HG03280 (cell line): ENCODE data around the gene SNAPC5.
"Not testable (repeated sequence)": the region's sequence is repeated elsewhere in the genome, so short reads cannot be mapped to it uniquely, and the experiment has no call there.

Experiments
- ATAC-seq: cut with Tn5 transposase; IDR thresholded peaks from one replicate; pipeline ENCODE4 v1.9.1; 2021; ENCODE audit warnings: mild to moderate bottlenecking, moderate library complexity; ENCODE audit not compliant: unreplicated experiment

SNAPC5 gene, protein sequence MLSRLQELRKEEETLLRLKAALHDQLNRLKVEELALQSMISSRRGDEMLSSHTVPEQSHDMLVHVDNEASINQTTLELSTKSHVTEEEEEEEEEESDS

DNA sequence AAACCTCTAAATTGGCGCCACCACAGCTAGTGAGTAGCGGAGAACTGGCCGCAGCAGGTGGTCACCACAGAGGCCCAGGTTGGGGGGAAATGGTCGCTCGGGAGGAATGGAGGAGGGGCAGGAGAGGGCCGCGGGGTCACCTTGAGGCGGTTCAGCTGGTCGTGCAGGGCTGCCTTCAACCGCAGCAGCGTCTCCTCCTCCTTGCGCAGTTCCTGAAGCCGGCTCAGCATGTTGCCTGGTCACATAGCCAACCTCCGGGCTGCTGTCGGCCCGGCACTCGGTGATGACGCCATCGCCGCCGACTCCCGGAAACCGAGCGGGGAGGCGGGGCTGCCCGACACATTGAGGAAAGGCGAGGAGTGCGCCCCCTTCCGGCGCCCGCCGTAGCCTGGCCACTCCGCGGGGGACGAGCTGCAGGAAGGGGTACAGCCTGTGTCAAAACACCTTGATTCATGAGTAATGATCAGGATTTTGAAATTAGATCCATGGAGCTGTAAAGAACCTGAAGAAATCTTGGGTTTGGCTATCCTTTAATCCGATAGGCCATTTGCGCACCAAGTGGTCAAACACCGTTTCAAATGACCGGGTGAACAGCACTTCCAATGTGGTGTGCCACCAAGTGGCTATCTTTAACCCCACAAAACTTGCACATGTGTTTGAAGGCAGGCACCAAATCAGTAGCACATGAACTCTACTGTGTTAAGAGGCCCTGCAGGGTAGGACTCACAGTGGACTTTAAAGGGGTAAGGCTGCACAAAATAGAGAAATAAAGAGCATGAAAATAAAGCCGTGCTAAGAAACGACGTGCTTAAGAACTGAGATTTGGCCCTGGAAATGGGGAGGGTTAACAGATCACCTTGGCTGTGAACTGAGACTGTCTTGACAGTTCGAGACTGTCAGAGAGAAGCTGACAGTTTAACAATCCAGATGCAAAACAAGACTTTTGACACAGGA is at the start of gene SNAPC5:
Gene SNAPC5 (minus strand): TSS at position 261 of the 954 bp plus-strand sequence. CDS start 31 bp downstream, at position 230.
- peak; percentile 83 for ATAC-seq

DNA sequence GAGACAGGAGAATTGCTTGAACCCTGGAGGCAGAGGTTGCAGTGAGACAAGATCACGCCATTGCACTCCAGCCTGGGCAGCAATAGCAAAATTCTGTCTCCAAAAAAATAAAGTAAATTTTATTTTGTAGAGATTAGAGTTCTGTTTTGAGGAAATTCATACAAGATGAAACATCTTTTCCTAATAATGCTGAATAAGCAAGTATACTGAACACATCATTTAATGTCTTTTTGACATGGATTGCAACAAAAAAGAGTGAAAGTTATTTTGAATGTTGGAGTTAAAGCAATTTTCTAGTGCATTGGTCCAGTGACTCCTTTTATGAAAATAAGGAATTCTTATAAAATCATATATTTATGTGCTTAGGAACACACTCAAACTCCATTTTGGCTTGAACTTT is 47.7 kb upstream of the SNAPC5 start:
- ATAC-seq: no peak

DNA sequence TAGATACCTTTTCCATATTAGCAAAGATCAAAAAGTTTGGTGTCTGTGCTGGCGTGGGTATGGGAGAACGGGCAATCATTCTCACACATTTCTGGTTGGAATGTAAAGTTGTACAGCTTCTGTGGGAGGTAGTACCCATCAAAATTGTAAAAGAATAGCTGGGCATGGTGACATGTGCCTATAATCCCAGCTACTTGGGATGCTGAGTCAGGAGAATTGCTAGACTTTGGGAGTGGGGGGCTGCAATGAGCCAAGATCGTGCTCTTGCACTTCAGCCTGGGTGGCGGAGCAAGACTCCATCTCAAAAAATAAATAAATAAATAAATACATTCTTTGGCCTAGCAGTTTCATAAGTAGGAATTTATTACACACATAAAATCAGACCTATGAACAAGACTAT is 45.3 kb upstream of the SNAPC5 start:
- no peak for ATAC-seq

DNA sequence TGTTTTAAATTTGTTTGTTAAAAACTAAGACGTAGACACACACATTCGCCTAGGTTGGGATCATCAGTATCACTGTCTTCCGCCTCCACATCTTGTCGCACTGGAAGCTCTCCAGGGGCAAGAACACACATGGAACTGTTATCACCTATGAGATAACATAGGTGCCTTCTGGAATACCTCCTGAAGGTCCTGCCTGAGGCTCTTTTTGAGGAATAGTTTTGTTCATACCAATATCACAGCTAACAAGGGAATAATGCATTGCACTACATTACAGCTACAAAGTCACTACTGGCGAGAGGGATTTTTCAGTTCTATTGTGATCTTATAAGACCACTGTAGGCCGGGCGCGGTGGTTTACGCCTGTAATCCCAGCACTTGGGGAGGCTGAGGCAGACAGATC is 37.5 kb upstream of the SNAPC5 start:
- ATAC-seq: no peak

DNA sequence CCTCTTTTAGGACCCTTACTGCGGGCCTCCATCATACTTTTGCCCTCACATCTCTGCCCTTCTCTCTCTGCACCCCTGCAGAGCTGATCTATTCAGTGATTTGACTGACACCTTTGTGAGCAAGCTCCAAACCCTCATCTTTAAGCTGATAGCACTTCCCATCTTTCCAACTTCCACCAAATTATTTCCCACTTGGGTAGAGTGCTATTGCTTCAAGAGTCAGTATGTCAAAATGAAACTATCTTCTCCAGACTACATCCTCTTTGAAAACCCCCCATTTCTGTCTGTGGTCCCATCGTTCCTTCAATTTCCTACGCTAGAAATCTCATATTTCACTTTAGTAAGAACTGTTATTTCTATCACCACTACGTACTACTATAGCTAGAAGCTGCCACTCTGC is 27.3 kb upstream of the SNAPC5 start:
- ATAC-seq: no peak

DNA sequence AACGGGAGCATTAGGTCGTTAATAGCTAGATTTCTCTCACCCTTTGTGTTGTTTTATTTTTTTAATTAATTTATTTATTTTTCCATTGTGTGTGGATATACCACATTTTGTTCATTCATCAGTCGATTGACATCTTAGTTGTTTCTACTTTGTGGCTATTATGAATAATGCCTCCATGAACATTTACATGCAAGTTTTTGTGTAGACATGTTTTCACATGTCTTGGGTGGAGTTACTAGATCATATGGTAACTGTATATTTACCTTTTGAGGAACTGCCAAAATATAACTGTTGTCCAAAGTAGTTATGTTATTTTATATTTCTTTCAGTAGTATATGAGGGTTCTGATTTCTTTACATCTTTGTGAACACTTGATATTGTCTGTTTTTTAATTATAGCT is 26.4 kb upstream of the SNAPC5 start:
- no peak for ATAC-seq

DNA sequence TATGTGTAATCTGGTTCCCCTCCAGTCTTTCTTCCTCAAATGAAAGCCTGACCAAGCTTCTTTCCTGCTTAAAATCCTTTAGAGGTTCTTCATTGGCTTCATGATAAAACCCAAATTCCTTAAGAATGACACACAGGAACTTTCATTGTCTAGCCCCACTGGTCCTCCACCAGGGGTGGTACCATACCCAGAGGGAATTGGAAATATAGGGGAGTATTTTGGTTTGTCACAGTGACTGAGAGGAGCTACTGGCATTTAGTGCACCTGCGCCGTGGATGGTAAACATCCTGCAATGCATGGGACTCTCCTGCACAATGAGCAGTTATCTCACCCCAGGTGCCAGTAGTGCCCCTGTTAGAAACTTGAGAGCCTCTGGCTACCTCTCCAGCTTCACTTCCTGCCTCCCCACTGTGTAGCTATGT is 18.4 kb upstream of the SNAPC5 start:
- no peak for ATAC-seq

DNA sequence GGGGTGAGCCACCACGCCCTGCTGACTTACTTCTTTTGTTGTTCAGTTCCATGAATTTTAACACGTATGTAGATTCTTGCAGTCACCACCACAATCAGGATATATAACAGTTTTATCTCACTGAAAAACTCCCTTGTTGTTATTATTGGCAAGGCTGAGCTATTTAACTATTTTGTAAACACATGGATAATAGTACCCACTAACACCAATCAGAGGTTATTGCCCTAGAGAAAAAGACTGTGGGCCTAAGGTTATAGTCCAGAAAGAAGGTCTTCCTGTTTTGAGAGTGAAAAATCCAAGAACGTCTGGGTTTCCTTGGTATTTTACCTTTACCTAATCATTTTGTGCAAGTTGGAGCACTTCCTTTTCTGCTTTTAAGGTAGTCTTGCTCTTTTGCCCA is 17.0 kb upstream of the SNAPC5 start:
- ATAC-seq: no peak

DNA sequence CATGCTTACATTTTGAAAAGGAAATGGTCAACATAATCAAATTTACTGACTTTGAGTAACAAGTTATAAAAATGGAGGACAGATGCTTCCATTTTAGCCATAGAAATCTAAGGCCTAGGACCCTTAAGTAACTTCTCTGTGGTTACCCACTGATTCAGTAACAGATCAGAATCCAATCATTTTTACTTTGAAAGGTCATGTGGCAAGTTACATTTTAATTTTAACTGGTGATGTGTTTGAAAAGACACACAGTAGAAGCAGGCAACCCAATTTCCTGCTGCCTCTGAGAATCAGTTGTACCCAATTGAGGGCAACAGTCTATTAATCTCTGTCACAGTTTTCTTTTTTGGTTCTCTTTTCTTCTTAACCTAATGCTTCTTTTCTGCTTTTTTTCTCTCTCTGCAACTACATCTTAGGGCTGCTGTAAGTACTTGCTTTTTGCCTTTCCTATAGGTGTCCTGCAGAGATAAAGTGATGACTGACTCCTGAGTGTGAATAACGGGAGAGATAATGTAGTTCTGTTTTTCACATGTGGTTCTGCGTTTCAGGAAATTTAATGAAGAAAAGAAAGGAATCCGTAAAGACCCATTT is 10.8 kb upstream of the SNAPC5 start:
- ATAC-seq: no peak

DNA sequence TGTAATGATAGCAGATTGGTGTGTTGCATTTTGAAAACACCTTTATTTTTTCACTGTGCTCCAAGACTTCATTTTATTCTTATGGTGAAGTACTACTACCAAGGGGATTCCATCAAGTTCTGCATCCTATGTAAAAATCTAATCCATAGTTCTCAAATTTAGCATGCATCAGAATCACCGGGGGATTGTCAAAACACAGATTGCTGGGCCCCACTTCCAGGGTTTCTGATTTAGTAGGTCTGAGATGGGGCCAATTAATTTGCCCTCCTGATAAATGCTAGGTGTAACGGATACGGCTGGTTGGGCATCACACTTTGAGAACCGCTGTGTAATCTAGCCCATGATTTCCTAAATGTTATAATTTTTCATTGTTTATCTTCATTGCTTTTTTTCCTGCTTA is 8.3 kb upstream of the SNAPC5 start:
- no peak for ATAC-seq

DNA sequence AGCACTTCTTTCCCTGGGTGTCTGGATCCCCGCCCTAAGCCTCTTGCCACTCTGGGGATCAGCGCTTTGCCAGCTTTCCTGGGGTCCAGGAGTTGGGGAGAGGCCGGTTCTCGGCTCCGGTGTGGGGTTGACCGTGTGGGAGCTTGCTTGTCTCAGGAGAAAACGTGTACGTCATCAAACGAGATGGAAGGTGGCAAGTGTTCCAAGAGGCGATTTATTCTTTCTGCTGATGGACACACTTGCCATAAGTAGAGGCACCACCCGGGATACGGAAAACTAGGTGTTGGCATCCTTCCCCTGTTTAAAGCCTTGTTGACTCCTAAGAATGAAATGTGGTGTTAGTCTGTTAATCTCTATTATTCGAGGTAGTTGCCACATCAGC is 7.9 kb upstream of the SNAPC5 start:
- no peak for ATAC-seq

DNA sequence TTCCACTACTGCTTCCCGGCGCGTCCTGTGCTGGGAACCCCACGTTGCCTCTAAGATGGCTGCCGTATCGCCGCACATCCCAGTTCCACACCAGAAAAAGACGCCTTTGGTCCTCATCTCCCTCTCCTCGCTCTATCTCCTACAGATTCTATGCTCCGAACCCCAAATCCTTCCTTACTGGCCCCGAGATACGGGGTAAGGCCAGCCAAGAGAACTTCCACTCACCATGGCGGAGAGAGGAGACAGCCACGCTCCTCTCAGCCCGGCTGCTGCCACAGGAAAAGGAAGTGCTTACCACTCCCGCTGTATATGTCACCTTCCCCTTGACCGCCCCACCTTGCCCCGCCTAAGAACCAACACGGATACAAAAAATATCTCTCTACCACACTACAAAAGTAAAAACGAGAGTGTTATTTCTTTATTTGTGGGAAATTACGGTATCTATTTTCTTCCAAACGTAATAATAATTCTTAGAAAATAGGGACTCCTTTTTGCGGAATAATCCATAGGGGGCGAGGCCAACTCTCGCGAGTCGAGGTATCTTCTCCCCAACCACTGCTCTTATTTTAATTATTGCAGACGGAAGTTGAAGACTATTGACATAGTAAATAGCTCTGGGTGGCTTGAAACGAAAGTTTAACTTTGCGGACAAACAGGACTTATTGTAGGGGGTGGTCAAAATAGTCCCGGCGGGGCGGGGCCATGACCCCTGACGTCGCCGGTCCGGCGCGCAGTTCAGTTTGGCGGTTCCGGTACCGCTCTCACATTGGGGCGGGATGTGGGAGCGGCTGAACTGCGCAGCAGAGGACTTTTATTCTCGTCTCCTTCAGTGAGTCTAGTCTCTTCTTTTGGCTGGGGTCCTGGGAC is 7.2 kb upstream of the SNAPC5 start, which contains the start of the genes RPL4 and ZWILCH:
Gene RPL4 (minus strand): TSS at position 293 of the 867 bp plus-strand sequence. CDS start 65 bp downstream, at position 228.
Gene ZWILCH (plus strand): TSS at position 764 of the 867 bp plus-strand sequence. CDS start 13 bp downstream, at position 777.
- peak; percentile 80 for ATAC-seq

DNA sequence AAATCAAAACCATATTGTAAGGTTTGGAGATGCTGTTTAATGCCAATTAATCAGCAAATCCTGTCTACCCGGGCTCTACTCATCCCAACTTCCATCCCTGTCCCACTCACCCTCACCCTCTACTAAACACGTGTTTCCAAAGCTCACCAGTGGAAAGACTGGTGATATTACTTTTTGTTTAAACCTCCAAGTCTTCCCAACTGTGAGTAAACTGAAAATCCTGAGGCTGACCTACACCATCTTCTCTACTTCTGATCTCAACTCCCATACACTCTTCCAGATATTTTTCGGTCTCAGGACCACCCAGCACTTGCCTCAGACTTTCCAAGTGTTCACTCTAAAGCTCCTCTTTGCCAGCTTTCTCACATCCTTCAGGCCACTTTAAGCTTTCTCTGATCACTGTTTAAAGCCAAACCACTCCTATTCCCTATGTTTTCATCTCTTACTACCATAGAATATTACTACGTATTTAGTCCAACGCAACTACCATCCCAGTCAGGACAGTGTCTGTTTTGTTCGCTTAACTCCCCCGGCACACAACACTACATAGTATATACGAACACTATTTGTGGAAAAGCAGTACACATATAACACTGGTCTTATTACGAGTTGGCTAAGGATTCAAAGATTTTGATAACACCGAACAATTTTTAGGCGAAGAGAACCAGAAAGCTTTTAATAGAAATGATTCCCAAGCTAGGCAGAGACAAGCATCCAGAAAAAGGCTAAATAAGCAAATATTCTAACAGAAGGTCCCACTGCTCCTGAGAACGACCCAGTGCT is 6.4 kb upstream of the SNAPC5 start:
- ATAC-seq: no peak

DNA sequence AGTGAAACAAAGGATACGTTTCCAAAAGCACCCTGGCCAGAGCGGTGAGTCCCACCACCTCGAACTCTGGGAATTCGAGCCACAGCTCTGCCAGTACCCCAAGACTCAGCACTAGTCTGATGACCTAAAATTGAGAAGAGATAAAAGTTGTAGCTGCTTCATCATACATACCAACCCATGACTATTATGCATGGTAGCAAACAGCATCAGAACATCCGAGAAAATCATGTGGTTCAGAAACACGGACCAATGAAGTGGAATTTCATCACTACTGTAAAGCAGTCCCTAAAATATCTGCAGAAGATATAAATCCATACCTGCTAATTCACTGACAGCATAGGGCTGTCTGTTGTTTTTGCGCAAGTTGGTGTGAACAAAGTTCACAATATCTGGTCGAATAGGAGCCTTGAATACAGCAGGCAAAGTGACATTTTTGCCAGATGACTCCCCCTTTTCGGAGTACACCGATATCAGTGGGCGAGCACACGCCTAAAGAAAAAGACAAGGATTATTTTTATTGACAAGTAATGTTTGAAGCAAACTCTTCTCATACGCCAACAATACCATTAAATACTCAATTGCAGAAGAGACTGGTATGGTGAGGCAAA is 5.6 kb upstream of the SNAPC5 start:
- not testable (repeated sequence) for ATAC-seq

DNA sequence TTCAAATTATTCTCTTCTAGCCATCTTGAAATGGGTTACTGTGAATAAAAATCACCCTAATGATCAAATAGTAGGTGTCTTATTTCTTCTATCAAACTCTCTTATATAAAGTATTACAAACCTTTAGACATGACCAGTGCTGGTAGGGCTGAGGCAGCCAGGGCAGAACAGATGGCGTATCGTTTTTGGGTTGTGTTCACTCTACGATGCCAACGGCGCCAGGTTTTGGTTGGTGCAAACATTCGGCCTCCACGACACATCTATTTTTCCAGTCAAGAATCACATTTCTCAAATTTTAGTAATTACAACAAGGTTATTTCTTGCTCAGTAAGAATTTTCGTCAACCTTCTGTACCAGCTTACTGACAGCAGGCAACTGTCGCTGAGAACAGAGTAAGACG is 4.9 kb upstream of the SNAPC5 start:
- no peak for ATAC-seq

DNA sequence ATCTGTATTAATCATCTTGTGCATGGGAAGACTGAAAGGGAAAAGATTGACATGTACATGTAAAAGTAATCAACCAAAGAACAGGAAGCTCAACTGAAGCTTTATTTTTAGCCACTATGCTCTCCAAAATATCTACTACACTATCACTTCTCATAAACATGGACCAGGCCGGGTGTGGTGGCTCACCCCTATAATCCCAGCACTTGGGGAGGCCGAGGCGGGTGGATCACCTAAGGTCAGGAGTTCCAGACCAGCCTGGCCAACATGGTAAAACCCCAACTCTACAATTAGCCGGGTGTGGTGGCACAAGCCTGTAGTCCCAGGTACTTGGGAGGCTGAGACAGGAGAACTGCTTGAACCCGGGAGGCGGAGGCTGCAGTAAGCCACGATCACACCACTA is 2.8 kb upstream of the SNAPC5 start:
- not testable (repeated sequence) for ATAC-seq

DNA sequence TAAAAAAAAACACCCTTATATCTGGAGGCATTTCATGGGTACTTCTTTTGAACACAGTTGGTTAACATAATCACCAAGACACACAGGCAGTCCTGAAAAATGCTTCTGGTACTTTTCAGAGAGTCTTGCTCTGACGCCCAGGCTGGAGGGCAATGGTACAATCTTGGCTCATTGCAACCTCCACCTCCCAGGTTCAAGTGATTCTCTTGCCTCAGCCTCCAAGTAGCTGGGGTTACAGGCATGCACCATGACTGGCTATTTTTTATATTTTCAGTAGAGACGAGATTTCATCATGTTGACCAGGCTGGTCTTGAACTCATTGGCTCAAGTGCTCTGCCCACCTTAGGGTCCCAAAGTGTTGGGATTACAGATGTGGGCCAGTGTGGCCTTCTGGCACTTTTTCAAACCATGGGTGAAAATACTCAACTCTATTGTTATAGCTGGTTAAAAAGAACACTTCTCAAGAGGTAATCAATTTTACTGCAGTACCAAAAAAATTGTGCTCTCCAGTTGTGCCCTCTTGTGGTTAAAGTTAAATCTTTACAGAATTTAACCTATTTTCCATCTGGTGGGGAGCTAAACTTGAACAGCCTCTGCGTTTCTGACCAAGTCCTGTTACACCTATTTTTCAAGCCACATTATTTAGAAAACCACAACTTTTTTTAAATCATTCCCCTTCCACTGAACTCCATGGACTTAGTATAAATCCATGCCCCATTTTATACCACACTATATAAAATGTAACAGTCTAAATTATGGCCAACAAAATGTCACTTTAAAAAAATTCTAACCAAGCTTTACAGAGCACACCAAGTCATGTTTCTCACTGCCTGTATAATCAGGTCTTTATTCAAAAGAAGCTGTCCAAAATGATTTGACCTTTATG is 1.2 kb upstream of the SNAPC5 start:
- no peak for ATAC-seq

DNA sequence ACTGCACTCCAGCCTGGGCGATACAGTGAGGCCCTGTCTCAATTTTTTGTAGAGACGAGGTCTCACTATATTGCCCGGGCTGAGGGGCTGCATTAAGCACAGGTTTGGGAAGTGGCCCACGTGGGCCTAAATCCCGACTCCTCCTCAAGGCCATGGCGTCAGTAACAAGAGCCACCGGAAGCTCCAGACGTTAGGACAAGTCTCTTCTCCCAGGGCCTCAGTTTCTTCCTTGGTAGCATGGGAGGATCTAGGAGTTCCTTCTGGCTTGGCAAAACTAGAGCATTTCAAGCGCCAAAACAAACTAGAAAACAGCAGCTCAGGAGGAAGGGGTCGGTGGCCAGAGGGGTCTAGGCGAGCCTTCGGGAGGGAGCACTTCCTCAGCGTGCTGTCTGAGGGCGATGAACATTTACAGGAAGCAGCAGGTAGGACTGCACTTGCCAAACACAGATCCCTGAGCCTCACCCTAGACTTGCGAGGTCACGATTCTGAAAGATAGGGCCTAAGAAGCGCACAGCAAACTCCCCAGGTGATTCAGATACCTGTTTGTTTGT is 536 bp downstream of the SNAPC5 start:
- ATAC-seq: peak; percentile 10
